Central memory CD8-positive, alpha-beta T cell (primary cell): ENCODE measurements around the gene MAPK12.

ENCODE experiments used
- ATAC-seq: fragments of 150-1000 bp; cut with Tn5 transposase; replicated peaks from 2 replicates; pipeline ENCODE4 v1.10.0; 2022; ENCODE audit warnings: mild to moderate bottlenecking, moderate FRiP score, moderate number of reproducible peaks; ENCODE audit not compliant: poor library complexity, severe bottlenecking; ENCODE audit errors: extremely low read depth
- DNase-seq, 2 donors: peaks; one replicate each; pipeline ENCODE4 v3.0.0; 2021; ENCODE audit warnings: low spot score in 2 of 2
- H3K27ac Mint-ChIP-seq: one replicate; pipeline ENCODE4 v1.8.0; 2022; ENCODE audit warnings: low read depth, mild to moderate bottlenecking, moderate library complexity, mixed read lengths
- H3K27me3 Mint-ChIP-seq: one replicate; pipeline ENCODE4 v1.8.0; 2022; ENCODE audit warnings: mixed read lengths
- H3K36me3 Mint-ChIP-seq: one replicate; pipeline ENCODE4 v1.8.0; 2022; ENCODE audit warnings: mild to moderate bottlenecking, moderate library complexity, mixed read lengths; ENCODE audit not compliant: insufficient read depth
- H3K4me1 Mint-ChIP-seq: one replicate; pipeline ENCODE4 v1.8.0; 2022; ENCODE audit warnings: mixed read lengths
- H3K4me3 Mint-ChIP-seq: one replicate; pipeline ENCODE4 v1.8.0; 2022; ENCODE audit warnings: mild to moderate bottlenecking, moderate library complexity, mixed read lengths
- H3K9me3 Mint-ChIP-seq: one replicate; pipeline ENCODE4 v1.8.0; 2022; ENCODE audit warnings: mixed read lengths

The MAPK12 gene

GRCh38 chr22:50261615-50262459 lies at the start of gene MAPK12:
MAPK12 (minus strand) TSS chr22:50261683; CDS start chr22:50261509, 174 bp downstream.
- peaks cover 14% of the 10 kb centered on the region for H3K27me3 Mint-ChIP-seq
- H3K4me3 Mint-ChIP-seq: peak within 1 kb of the TSS; percentile 73
- H3K4me1 Mint-ChIP-seq: peaks cover 5% of the 10 kb centered on the region
- no peak within 1 kb of the TSS for H3K27ac Mint-ChIP-seq
- ATAC-seq (no peak), DNase-seq (no peak)
- no peaks in the 10 kb centered on the region for H3K9me3 Mint-ChIP-seq
- peaks cover 4% of the 10 kb centered on the region for H3K36me3 Mint-ChIP-seq

DNA sequence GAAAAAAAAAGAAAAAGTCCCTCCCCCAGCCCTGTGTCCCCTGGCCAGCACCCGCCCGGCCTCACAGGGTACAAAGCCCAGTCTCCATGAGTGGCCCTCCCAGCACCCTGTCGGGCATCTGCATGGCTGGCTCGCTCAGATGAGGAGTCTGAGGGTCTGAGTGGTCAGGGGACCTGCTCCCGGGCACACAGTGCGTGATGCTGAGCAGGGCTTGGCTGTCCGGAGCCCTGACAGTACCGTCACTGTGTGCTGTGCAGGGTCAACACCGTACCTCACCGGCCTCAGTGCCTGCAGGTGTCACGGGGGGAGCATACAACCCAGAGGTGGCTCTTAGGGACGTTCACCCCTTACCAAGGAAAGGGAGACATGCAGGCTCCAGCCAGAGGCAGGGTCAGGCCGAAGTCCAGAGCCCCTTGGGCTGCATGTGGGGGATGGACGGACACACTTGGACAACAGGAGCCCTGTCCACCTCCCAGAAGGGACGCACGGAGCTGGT lies 49.5 kb upstream of the MAPK12 start:
- Mint-ChIP-seq H3K27ac (no peak overlapping the region), H3K36me3 (peaks cover 1% of the 10 kb centered on the region), H3K4me1 (peaks cover 20% of the 10 kb centered on the region), H3K27me3 (peaks cover 5% of the 10 kb centered on the region), H3K4me3 (no peak overlapping the region), H3K9me3 (no peaks in the 10 kb centered on the region)
- no peak for ATAC-seq
- no peak for DNase-seq

DNA sequence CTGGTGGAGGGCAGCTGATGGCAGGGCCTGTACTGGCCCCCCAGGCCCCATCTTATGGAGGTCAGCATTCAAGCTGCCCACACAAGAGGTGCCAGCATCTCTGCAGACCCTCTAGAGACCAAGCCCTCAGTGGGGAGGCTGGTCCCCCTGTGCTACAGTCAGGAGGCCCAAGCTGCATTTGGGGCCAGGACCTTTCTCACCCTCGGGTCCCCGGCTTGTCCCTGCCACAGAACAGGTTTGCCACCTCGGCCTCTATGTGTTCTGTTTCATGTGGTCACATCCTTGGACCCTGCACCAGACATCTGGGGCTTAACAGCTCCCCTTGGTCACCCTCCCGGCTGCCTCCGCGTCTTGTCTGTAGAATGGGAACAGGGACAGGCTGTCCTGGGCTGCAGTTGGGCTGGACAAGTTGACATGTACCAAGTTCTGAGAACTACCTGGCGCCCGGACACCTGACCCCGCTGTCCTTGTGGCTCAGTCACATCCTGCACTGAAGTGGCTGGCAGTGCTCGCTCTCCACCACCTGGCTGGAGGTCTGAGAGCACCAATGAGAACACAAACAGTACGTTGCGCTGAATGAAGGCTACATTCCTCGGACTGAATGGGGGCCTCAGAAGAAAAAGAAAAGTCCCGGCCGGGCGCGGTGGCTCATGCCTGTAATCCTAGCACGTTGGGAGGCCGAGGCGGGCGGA lies 48.7 kb upstream of the MAPK12 start:
- Mint-ChIP-seq H3K9me3 (no peaks in the 10 kb centered on the region), H3K4me3 (no peak overlapping the region), H3K36me3 (peaks cover 1% of the 10 kb centered on the region), H3K27ac (no peak overlapping the region), H3K4me1 (peaks cover 17% of the 10 kb centered on the region), H3K27me3 (peaks cover 13% of the 10 kb centered on the region)
- ATAC-seq: no peak
- DNase-seq: no peak

- H3K9me3 Mint-ChIP-seq: no peaks in the 10 kb centered on the region
- no peak for DNase-seq
- H3K27me3 Mint-ChIP-seq: peaks cover 17% of the 10 kb centered on the region
- peaks cover 1% of the 10 kb centered on the region for H3K36me3 Mint-ChIP-seq
- no peak overlapping the region for H3K4me3 Mint-ChIP-seq
- peaks cover 12% of the 10 kb centered on the region for H3K4me1 Mint-ChIP-seq
- no peak overlapping the region for H3K27ac Mint-ChIP-seq
- ATAC-seq: no peak
Observed at GRCh38 chr22:50309601-50309991, 48.1 kb upstream of the MAPK12 start.

DNA sequence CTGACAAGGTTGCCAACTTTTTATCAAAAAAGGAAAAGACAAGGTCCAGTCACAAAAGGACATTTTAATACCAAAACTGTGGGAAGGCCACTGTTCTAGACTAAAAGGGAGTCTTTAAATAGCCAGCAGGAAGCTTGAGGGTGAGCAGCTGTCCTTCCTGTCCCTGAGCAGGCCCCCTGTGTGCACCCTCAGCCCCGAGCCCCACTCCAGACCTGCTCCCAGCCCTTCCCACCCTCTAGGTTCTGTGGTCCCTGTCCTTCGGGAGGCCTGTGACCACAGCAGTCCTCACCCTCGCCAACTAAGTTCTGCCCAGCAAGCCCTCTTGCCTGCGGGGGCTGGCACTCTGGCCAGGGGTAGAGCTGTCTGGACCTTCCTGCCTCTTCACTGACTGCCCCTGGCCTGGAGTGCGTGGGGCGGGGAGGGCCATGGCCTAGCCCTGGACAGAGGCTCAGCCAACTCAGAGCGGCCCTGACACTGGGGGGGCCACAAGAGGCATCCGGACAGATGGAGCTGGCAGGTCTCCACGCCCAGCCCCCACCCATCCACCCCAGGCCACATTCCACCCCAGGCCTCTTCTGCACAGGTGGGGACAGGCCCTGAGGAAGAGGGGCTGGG lies 47.6 kb upstream of the MAPK12 start:
- H3K27ac Mint-ChIP-seq: no peak overlapping the region
- H3K4me1 Mint-ChIP-seq: peaks cover 6% of the 10 kb centered on the region

DNA sequence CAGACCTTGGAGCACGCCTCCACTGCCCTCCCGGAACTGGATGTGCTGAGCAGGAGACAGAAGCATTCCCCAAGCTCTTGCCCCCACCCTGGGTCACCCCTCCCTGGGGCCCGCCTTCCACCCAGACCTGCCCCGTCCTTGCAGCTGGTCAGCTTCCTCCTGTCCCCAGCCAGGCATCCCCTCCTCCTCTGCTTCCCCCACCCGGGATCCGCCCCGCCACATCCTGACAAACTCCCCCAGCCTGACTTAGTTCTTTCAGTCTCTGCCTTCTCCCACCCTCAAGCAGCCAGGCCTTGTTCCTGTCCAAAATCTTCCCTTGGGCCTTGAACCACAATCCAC lies 47.1 kb upstream of the MAPK12 start:
- peaks cover 17% of the 10 kb centered on the region for H3K27me3 Mint-ChIP-seq
- ATAC-seq (no peak), DNase-seq (no peak)
- H3K4me1 Mint-ChIP-seq: peaks cover 5% of the 10 kb centered on the region
- H3K4me3 Mint-ChIP-seq: peak overlapping the region; percentile 66
- H3K27ac Mint-ChIP-seq: no peak overlapping the region
- no peaks in the 10 kb centered on the region for H3K9me3 Mint-ChIP-seq
- H3K36me3 Mint-ChIP-seq: no peaks in the 10 kb centered on the region

More for the DNA sequence above, 47.6 kb upstream of the MAPK12 start:
- no peak for ATAC-seq
- DNase-seq: no peak
- Mint-ChIP-seq H3K36me3 (no peaks in the 10 kb centered on the region), H3K9me3 (no peaks in the 10 kb centered on the region), H3K27me3 (peaks cover 17% of the 10 kb centered on the region), H3K4me3 (peak overlapping the region; percentile 66)

- Mint-ChIP-seq H3K36me3 (no peaks in the 10 kb centered on the region), H3K4me3 (peak overlapping the region; percentile 66), H3K27me3 (peaks cover 20% of the 10 kb centered on the region), H3K27ac (no peak overlapping the region), H3K4me1 (peaks cover 5% of the 10 kb centered on the region), H3K9me3 (no peaks in the 10 kb centered on the region)
- ATAC-seq: no peak
- no peak for DNase-seq
Observed at GRCh38 chr22:50307890-50308596, 46.6 kb upstream of the MAPK12 start.

DNA sequence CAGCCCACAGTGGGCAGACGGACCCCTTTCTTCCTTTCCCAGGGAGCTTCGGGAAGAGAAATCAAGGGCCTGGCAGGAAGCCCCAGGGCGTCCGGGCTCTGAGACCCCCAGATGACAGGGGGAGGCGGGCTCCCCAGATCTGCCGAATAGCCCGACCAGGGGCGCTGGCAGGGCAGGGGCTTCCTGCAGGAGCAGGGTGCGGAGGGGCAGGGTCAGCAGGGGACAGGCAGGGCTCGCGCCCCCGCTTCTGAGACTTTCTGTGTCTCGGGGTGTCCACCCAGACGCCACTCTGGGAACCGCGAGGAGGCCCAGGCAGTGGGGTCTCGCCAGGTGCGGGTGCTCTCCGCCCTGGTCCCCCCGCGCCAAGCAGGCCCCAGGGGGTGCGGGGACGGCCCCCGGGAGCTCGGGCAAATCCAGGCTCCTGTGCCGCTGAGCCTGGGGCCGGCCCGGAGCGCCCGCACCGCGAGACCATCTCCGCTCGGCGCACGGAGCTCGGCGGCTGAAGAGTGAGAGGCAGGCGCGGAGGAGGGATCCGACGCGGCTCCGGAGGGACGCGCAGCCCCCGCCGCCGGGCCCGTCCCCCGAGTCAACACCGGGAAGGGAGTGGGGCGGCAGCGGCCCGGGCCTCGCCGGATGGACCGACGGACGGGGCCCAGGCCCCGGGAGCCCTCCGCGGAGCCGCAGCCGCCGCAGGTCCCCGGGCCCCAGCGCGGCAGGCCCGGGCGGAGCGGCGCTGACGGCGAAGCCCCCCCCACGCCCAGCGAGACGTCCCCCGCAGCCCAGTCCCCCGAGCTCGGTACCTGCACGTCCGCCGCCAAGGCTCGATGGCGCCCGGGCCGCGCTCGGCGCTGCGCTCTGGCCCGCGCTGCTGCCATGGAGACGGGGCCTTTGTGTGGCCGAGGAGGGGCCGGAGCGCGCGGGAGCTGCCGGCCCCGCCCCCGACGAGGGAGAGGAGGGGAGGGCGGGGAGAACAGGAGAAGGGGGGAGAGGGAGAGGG lies 45.6 kb upstream of the MAPK12 start, which contains the start of gene PLXNB2:
TSS of gene PLXNB2 (minus strand) at position 894 of the 997 bp plus-strand sequence. CDS start 17,062 bp downstream, outside the sequence.
- ATAC-seq: peak; percentile 38
- DNase-seq: no peak
- Mint-ChIP-seq H3K4me3 (peak within 1 kb of the TSS; percentile 66), H3K9me3 (no peaks in the 10 kb centered on the region), H3K27ac (no peak within 1 kb of the TSS), H3K27me3 (peaks cover 23% of the 10 kb centered on the region), H3K4me1 (peaks cover 5% of the 10 kb centered on the region), H3K36me3 (no peaks in the 10 kb centered on the region)

DNA sequence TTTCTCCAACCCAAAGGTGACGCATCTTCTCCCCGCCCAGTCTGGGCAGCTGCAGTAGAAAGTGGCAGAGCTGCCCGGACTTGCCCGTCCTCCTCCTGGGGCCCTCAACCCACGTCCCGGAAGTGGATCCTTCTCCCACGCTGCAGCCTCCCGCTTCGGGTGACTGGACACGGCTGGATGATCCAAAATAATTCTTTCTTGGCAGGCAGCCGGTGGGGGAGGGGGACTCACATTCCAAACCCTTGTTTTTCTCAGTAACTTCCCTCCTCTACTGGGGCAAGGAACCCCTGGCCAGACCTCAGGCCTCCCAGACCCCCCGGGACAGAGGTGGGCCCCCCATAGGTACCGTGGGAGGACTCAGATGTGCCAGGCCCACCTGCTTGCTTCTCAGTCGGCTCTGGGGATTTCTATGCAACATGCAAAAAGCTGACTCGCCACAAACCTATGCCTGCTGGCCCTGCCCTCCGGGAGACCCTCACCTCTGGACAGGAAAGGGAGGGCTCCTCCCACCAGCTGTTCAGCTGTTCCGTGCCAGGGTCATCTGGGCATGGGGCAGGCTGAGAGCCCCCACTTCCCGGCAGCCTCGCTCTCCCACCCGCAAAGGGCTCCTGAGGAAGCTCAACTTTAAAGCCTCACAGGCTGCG lies 44.6 kb upstream of the MAPK12 start:
- Mint-ChIP-seq H3K36me3 (no peaks in the 10 kb centered on the region), H3K27me3 (peaks cover 23% of the 10 kb centered on the region), H3K4me1 (peaks cover 5% of the 10 kb centered on the region), H3K27ac (no peak overlapping the region), H3K9me3 (no peaks in the 10 kb centered on the region), H3K4me3 (peak overlapping the region; percentile 41)
- no peak for ATAC-seq
- DNase-seq: no peak

DNA sequence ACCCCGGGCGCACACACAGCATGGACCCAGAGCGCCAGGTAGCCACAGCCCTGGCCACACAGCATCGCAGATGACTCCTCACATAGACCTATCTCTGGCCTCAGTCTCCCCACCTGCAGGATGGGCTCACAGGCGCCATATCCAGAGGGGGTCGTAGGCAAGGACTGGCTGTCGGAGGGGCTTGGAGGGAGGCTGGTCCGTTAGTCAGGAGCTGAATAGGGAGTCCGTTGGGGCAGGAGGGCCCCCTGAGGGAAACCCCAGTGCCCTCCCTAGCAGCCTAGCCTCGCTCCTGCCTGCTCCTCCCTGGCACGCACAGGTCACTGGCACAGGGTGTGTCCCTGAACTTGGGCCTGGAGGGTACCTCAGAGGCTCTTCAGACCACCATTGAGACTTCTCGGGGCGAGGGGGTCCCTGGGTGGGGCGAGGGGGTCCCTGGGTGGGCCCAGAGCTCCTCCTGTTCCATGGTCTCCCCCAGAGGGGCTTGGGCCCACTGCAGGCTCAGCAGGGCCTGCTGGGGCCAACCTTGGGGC lies 44.0 kb upstream of the MAPK12 start:
- no peak for DNase-seq
- no peak for ATAC-seq
- Mint-ChIP-seq H3K27me3 (peaks cover 23% of the 10 kb centered on the region), H3K36me3 (no peaks in the 10 kb centered on the region), H3K27ac (no peak overlapping the region), H3K4me1 (peaks cover 5% of the 10 kb centered on the region), H3K4me3 (peak overlapping the region; percentile 23), H3K9me3 (no peaks in the 10 kb centered on the region)
